ENCODE data around the gene RNASE7.

RNASE7 gene

GRCh38 chr14:21072781-21073339 lies 30.7 kb downstream of the RNASE7 start:
- intact Hi-C loops (cut with micrococcal nuclease): no loop called here
- peak overlapping the region; percentile 93 for H3K27ac Mint-ChIP-seq
- peaks cover 80% of the 10 kb centered on the region for H3K36me3 Mint-ChIP-seq (ENCODE audit: low read depth)
- H3K4me3 Mint-ChIP-seq: peak overlapping the region; percentile 93
- H3K9me3 Mint-ChIP-seq: no peaks in the 10 kb centered on the region
- H3K4me1 Mint-ChIP-seq (ENCODE audit: low read depth): peaks cover 76% of the 10 kb centered on the region
- H3K27me3 Mint-ChIP-seq: peaks cover 11% of the 10 kb centered on the region

- Mint-ChIP-seq H3K4me1 (ENCODE audit: low read depth) (peaks cover 70% of the 10 kb centered on the region), H3K27ac (peak overlapping the region; percentile 93), H3K27me3 (peaks cover 6% of the 10 kb centered on the region), H3K4me3 (no peak overlapping the region), H3K9me3 (no peaks in the 10 kb centered on the region), H3K36me3 (ENCODE audit: low read depth) (peaks cover 91% of the 10 kb centered on the region)
- intact Hi-C loops (cut with micrococcal nuclease): no loop called here
Observed at GRCh38 chr14:21073921-21074320, 31.8 kb downstream of the RNASE7 start.

- intact Hi-C loops (cut with micrococcal nuclease): no loop called here
- H3K27me3 Mint-ChIP-seq: no peaks in the 10 kb centered on the region
- no peaks in the 10 kb centered on the region for H3K9me3 Mint-ChIP-seq
- peak overlapping the region; percentile 37 for H3K27ac Mint-ChIP-seq
- H3K36me3 Mint-ChIP-seq (ENCODE audit: low read depth): peaks cover 93% of the 10 kb centered on the region
- peaks cover 63% of the 10 kb centered on the region for H3K4me1 Mint-ChIP-seq (ENCODE audit: low read depth)
- no peak overlapping the region for H3K4me3 Mint-ChIP-seq
Observed at GRCh38 chr14:21074398-21075272, 32.5 kb downstream of the RNASE7 start.

- Mint-ChIP-seq H3K27ac (peak overlapping the region; percentile 18), H3K4me3 (no peak overlapping the region), H3K36me3 (ENCODE audit: low read depth) (peaks cover 93% of the 10 kb centered on the region), H3K4me1 (ENCODE audit: low read depth) (peaks cover 58% of the 10 kb centered on the region), H3K9me3 (no peaks in the 10 kb centered on the region), H3K27me3 (no peaks in the 10 kb centered on the region)
- intact Hi-C loops (cut with micrococcal nuclease): no loop called here
Observed at GRCh38 chr14:21075719-21076437, 33.7 kb downstream of the RNASE7 start.

GRCh38 chr14:21077672-21078071 lies 35.5 kb downstream of the RNASE7 start:
- intact Hi-C loops (cut with micrococcal nuclease): no loop called here
- Mint-ChIP-seq H3K36me3 (ENCODE audit: low read depth) (peaks cover 100% of the 10 kb centered on the region), H3K9me3 (no peaks in the 10 kb centered on the region), H3K4me1 (ENCODE audit: low read depth) (peaks cover 48% of the 10 kb centered on the region), H3K4me3 (no peak overlapping the region), H3K27me3 (no peaks in the 10 kb centered on the region), H3K27ac (no peak overlapping the region)

- no peaks in the 10 kb centered on the region for H3K9me3 Mint-ChIP-seq
- H3K4me3 Mint-ChIP-seq: no peak overlapping the region
- H3K27me3 Mint-ChIP-seq: no peaks in the 10 kb centered on the region
- no peak overlapping the region for H3K27ac Mint-ChIP-seq
- H3K36me3 Mint-ChIP-seq (ENCODE audit: low read depth): peaks cover 100% of the 10 kb centered on the region
- H3K4me1 Mint-ChIP-seq (ENCODE audit: low read depth): peaks cover 47% of the 10 kb centered on the region
- intact Hi-C loops (cut with micrococcal nuclease): no loop called here
Observed at GRCh38 chr14:21078287-21078686, 36.1 kb downstream of the RNASE7 start.

GRCh38 chr14:21078726-21079125 lies 36.6 kb downstream of the RNASE7 start:
- Mint-ChIP-seq H3K36me3 (ENCODE audit: low read depth) (peaks cover 100% of the 10 kb centered on the region), H3K27ac (no peak overlapping the region), H3K4me3 (no peak overlapping the region), H3K4me1 (ENCODE audit: low read depth) (peaks cover 45% of the 10 kb centered on the region), H3K9me3 (no peaks in the 10 kb centered on the region), H3K27me3 (no peaks in the 10 kb centered on the region)
- intact Hi-C loops (cut with micrococcal nuclease): no loop called here

GRCh38 chr14:21081521-21082142 lies 39.5 kb downstream of the RNASE7 start:
- H3K27me3 Mint-ChIP-seq: no peaks in the 10 kb centered on the region
- intact Hi-C loops (cut with micrococcal nuclease): no loop called here
- H3K27ac Mint-ChIP-seq: no peak overlapping the region
- no peaks in the 10 kb centered on the region for H3K9me3 Mint-ChIP-seq
- peaks cover 45% of the 10 kb centered on the region for H3K4me1 Mint-ChIP-seq (ENCODE audit: low read depth)
- peaks cover 100% of the 10 kb centered on the region for H3K36me3 Mint-ChIP-seq (ENCODE audit: low read depth)
- no peak overlapping the region for H3K4me3 Mint-ChIP-seq

GRCh38 chr14:21083565-21084325 lies 41.6 kb downstream of the RNASE7 start:
- Mint-ChIP-seq H3K27me3 (no peaks in the 10 kb centered on the region), H3K4me3 (no peak overlapping the region), H3K9me3 (no peaks in the 10 kb centered on the region), H3K27ac (no peak overlapping the region), H3K36me3 (ENCODE audit: low read depth) (peaks cover 100% of the 10 kb centered on the region), H3K4me1 (ENCODE audit: low read depth) (peaks cover 54% of the 10 kb centered on the region)
- intact Hi-C loops (cut with micrococcal nuclease): no loop called here

- Mint-ChIP-seq H3K4me3 (no peak overlapping the region), H3K27ac (no peak overlapping the region), H3K27me3 (no peaks in the 10 kb centered on the region), H3K4me1 (ENCODE audit: low read depth) (peaks cover 57% of the 10 kb centered on the region), H3K36me3 (ENCODE audit: low read depth) (peaks cover 100% of the 10 kb centered on the region), H3K9me3 (no peaks in the 10 kb centered on the region)
- intact Hi-C loops (cut with micrococcal nuclease): no loop called here
Observed at GRCh38 chr14:21084396-21084795, 42.2 kb downstream of the RNASE7 start.

GRCh38 chr14:21084998-21085853 lies 43.1 kb downstream of the RNASE7 start:
- no peaks in the 10 kb centered on the region for H3K27me3 Mint-ChIP-seq
- H3K9me3 Mint-ChIP-seq: no peaks in the 10 kb centered on the region
- peaks cover 100% of the 10 kb centered on the region for H3K36me3 Mint-ChIP-seq (ENCODE audit: low read depth)
- H3K4me1 Mint-ChIP-seq (ENCODE audit: low read depth): peaks cover 61% of the 10 kb centered on the region
- H3K4me3 Mint-ChIP-seq: no peak overlapping the region
- peak overlapping the region; percentile 55 for H3K27ac Mint-ChIP-seq
- intact Hi-C loops (cut with micrococcal nuclease): no loop called here

- peaks cover 100% of the 10 kb centered on the region for H3K36me3 Mint-ChIP-seq (ENCODE audit: low read depth)
- peak overlapping the region; percentile 8 for H3K27ac Mint-ChIP-seq
- intact Hi-C loops (cut with micrococcal nuclease): loop anchor here (1.0 kb wide), 1 partner anchor 16 kb away; no protein-coding TSS in a partner anchor
- H3K9me3 Mint-ChIP-seq: no peaks in the 10 kb centered on the region
- H3K27me3 Mint-ChIP-seq: no peaks in the 10 kb centered on the region
- H3K4me3 Mint-ChIP-seq: no peak overlapping the region
- H3K4me1 Mint-ChIP-seq (ENCODE audit: low read depth): peaks cover 73% of the 10 kb centered on the region
Observed at GRCh38 chr14:21086908-21087293, 44.7 kb downstream of the RNASE7 start.

All from dendritic cell treated with granulocyte-macrophage colony-stimulating factor and Interleukin-4, amounts not matched to agents 40 ng/mL and 50 ng/mL, for 4 days (primary cell).